Testis (tissue), 3 donors: Measurements from ENCODE around the gene NKD1. TPM values are rescaled to one million over a fixed set of nuclear protein-coding genes. Genes with fewer than 3 reads are reported as not detected.
A peak's percentile ranks its signal among the peaks of the same experiment; 100 is the strongest.

Experiments used
- DNase-seq: peaks from one replicate; pipeline ENCODE4 v3.0.0-alpha.2; 2019
- H3K27ac ChIP-seq, 2 donors: fragments of 200-600 bp; sonication (generic); one replicate each; pipeline ENCODE4 v1.5.1; 2019
- H3K27me3 ChIP-seq: fragments of 200-600 bp; sonication (generic); one replicate; pipeline ENCODE4 v1.5.1; 2019
- H3K36me3 ChIP-seq: fragments of 200-600 bp; sonication (generic); one replicate; pipeline ENCODE4 v1.5.1; 2017; ENCODE audit warnings: low read depth; ENCODE audit errors: missing control alignments
- H3K4me1 ChIP-seq: fragments of 200-600 bp; sonication (generic); one replicate; pipeline ENCODE4 v1.5.1; 2019
- H3K4me3 ChIP-seq, 2 donors: fragments of 200-600 bp; sonication (generic); one replicate each; pipeline ENCODE4 v1.5.1; 2017 to 2019
- H3K9me3 ChIP-seq: fragments of 200-600 bp; sonication (generic); one replicate; pipeline ENCODE4 v1.5.1; 2017
- POLR2A ChIP-seq: fragments of 450-650 bp; IDR thresholded peaks from one replicate; pipeline ENCODE4 v1.6.1; 2017; ENCODE audit warnings: antibody characterized with exemption, mild to moderate bottlenecking, moderate library complexity
- WGBS, 2 donors: methylation state at CpG; one replicate each; pipeline ENCODE4 v1.1.5; 2018; 5-methylcytosine and 5-hydroxymethylcytosine counted together
- intact Hi-C: fragments of 100-400 bp; cut with DNase I; formaldehyde crosslinking; loops from one replicate; pipeline ENCODE4 v1.15.1; 2023; ENCODE audit warnings: low total_unique reads
- polyA plus RNA-seq: library from polyadenylated mRNA; stranded (reverse); fragments of 350-450 nt; fragmentation: Illumina TruSeq; extraction: RNeasy Lipid Tissue Mini Kit (QIAGEN cat#74804); gene quantifications from one replicate; pipeline ENCODE4 v1.2.3, GENCODE V29; 2014; ENCODE audit warnings: low read depth, low replicate concordance; ENCODE audit not compliant: insufficient read depth
- total RNA-seq, 2 donors: library from RNA; depleted of rRNA; stranded (reverse); fragments of >200 nt; gene quantifications; one replicate each; pipeline ENCODE4 v1.2.3, GENCODE V29; 2016
- TF ChIP-seq, protein P1 (sequence below), 3 experiments: fragments of 450-650 bp in 2 of 3; fragments of 200-600 bp in 1 of 3; sonication (generic) in 1 of 3; IDR thresholded peaks; one replicate each; pipeline ENCODE4 v1.5.1; 2016 to 2019; ENCODE audit warnings: antibody characterized with exemption in 3 of 3, mild to moderate bottlenecking in 2 of 3, moderate library complexity in 1 of 3

The NKD1 gene
- total and polyA plus RNA-seq, 3 donors from 2014 or later: 5.9 to 14.4 (median 8.4) TPM

DNA sequence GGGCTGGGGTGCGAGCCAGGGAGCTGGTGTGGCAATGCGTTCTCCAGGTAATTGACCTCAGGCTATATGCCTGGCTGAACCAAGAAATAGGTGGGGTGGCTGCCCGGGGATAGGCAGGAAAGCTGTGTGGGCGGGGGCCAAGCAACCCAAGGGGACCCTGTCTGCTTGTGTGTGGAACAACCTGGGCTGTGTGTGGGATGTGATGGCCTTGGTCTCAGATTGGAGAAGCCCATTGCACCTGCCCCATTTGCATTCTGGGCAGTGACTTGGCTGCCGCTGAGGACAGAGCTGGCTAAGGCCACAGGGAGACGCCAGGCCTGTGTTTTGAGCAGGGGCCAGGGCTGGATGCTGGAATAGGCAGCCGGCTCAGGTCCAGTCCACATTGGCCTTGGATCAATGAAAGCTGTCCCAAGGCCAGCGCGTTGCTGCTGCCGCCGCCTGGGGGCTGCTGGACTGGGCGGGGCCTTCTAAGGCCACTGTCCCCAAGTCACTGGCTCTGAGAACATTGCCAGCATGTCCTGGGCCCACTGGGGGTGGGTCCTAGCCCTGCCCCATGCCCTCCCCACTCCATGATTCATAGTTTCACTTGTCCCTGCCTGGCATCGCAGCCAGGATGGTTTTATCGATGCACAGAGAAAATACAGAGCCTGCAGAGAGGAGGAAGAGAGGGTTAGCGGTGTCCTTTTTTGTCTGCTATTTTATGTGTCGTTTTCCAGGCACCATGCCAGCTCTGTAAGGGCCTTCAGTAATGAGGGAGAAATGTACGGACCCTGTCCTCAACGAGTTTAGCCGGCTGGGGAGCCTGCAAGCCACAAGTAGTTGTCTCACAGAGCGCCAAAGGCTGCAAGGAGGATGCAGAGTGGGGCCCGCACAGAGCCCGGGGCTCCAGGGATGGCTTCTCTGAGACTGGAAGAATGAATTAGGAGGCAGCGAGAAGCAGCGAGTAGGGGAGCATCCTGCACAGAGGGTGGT, 43.9 kb downstream of the NKD1 start:
- TF ChIP-seq, protein P1, sequence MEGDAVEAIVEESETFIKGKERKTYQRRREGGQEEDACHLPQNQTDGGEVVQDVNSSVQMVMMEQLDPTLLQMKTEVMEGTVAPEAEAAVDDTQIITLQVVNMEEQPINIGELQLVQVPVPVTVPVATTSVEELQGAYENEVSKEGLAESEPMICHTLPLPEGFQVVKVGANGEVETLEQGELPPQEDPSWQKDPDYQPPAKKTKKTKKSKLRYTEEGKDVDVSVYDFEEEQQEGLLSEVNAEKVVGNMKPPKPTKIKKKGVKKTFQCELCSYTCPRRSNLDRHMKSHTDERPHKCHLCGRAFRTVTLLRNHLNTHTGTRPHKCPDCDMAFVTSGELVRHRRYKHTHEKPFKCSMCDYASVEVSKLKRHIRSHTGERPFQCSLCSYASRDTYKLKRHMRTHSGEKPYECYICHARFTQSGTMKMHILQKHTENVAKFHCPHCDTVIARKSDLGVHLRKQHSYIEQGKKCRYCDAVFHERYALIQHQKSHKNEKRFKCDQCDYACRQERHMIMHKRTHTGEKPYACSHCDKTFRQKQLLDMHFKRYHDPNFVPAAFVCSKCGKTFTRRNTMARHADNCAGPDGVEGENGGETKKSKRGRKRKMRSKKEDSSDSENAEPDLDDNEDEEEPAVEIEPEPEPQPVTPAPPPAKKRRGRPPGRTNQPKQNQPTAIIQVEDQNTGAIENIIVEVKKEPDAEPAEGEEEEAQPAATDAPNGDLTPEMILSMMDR (IDR thresholded peaks at IDR 0.05): no peak
- TF ChIP-seq POLR2A: no peak
- Histone ChIP-seq H3K4me1 (peaks cover 23% of the 10 kb centered on the region), H3K27ac (no peak overlapping the region), H3K27me3 (no peaks in the 10 kb centered on the region), H3K36me3 (no peaks in the 10 kb centered on the region), H3K9me3 (no peaks in the 10 kb centered on the region), H3K4me3 (no peak overlapping the region)
- 38 to 40% methylated on average over 24 of the region's 24 CpGs for WGBS, 2 donors
- DNase-seq: peak; percentile 77
- intact Hi-C loops: no loop called here

DNA sequence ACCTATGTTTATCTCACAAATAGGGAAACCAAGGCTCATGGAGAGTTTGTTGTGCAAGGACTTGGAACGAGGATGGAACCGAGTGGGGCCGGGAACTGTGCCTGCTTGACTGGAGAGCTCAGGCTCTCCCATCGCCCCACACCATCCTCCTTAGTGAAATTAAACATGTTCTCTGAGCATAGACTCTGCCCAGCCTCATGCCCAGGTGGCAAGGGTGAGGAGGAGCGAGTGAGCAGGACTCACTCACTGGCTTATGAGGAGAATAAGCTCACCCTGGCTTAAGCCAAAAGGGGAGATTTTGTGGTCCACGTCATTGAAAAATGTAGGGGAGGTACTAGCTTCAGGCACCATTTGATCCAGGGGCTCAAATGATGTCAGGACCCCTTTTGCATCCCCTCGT, 44.8 kb downstream of the NKD1 start:
- WGBS, 2 donors: 84 to 85% methylated on average over 7 of the region's 7 CpGs
- Histone ChIP-seq H3K4me1 (peaks cover 23% of the 10 kb centered on the region), H3K4me3 (no peak overlapping the region), H3K27ac (no peak overlapping the region), H3K27me3 (no peaks in the 10 kb centered on the region), H3K9me3 (no peaks in the 10 kb centered on the region), H3K36me3 (no peaks in the 10 kb centered on the region)
- no peak for DNase-seq
- no peak for TF ChIP-seq POLR2A
- TF ChIP-seq, protein P1 (IDR thresholded peaks at IDR 0.05): no peak
- intact Hi-C loops: no loop called here

DNA sequence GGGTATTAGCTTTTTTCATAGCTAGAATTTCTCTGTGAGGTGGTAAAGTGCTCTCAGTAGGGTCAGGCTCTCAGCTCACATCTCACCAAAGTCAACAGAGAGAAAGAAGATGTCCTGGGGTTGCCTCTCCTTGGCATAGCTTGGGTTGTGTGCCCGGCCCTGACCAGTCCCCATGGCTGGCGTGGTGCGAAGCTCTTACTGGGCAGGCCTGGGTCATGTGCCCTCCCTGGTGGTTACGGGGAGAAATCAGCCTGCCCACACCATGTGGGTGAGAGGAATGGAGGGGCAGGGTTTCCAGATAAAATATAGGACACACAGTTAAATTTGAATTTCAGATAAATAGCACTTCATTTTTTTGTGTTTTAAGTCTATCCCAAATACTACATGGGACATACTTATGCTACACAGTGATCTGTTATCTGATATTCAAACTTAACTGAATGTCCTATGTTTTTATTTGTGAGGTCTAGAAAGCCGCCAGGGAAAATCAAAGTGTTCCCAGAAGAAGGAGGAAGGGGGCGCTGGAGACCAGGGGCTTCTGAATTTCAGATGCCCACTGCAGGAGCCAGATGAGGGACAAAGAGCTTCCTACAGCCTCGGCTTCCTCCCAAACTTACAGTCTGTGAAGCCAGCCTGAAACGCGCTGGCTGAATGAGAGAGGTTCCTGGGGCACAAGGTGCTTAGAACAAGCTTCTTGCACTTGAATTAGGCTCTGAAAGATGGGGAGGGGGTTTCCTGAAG, 45.4 kb downstream of the NKD1 start:
- DNase-seq: no peak
- no peak for TF ChIP-seq POLR2A
- TF ChIP-seq, protein P1 (IDR thresholded peaks at IDR 0.05): no peak
- Histone ChIP-seq H3K27me3 (no peaks in the 10 kb centered on the region), H3K9me3 (no peaks in the 10 kb centered on the region), H3K4me1 (peaks cover 23% of the 10 kb centered on the region), H3K27ac (no peak overlapping the region), H3K36me3 (no peaks in the 10 kb centered on the region), H3K4me3 (no peak overlapping the region)
- intact Hi-C loops: no loop called here
- 90 to 92% methylated on average over 9 of the region's 9 CpGs for WGBS, 2 donors

DNA sequence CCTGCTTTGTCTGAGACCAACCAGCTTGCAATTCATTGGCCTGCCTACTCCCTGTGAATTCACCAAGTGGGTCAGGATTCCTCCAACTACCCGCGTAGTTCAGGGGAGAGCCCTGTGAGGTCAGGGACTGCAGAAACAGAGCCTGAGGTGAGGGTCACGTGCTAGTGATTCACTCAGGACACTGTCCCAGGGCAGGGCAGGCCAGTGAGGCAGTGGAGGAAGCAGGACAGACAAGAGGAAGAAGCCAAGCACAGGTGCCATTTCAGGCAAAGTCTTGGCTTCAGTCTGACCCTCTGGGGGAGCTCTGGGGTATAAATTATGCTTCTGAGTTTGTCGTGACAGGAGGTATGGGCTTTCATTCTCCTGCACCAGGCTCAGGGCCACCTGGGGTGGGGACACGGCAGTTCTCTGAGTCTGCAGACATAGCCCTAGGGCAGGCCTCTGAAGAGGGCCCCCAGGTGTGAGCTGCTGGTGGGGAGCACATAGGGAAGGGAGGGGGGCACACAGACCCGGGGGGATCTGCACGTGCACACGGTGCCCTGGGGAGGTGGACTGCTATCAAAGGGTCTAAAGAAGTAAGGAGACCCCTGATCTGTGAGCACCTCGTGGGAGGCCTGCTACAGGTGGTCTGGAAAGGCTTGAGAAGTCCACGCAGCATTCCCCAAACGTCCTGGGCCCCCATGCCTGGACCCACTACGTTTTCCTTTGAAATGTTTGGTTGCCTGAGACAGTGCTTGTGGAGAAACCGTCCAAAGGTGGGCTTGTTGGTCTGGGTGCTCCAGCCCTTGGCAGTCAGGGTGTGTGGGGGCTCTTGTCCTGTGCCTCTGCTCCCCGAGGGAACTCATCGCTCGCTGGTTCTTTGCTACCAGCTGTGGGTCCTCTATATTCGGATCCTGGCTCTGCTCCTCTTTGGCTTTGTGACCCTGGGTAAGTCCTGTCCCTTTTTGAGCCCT, 46.4 kb downstream of the NKD1 start:
- intact Hi-C loops: no loop called here
- TF ChIP-seq POLR2A: no peak
- TF ChIP-seq, protein P1 (IDR thresholded peaks at IDR 0.05): no peak
- Histone ChIP-seq H3K4me3 (no peak overlapping the region), H3K4me1 (peaks cover 23% of the 10 kb centered on the region), H3K9me3 (no peaks in the 10 kb centered on the region), H3K36me3 (no peaks in the 10 kb centered on the region), H3K27me3 (no peaks in the 10 kb centered on the region), H3K27ac (no peak overlapping the region)
- WGBS, 2 donors: 89 to 95% methylated on average over 16 to 17 of the region's 17 CpGs
- no peak for DNase-seq
